Endothelial cell of umbilical vein (primary cell): ENCODE results near the gene ANGPT4. TPM values are rescaled to one million over a fixed set of nuclear protein-coding genes. Genes with fewer than 3 reads are reported as not detected.

ENCODE experiments used
- BruUV-seq: library from RNA; stranded (reverse); fragments of 400-500 nt; replicated peaks from 2 replicates; lab custom pipeline; 2021; lab: Mats Ljungman, UMichigan
- CTCF ChIA-PET: fragments of 300-600, 350-600 bp; sonication (Branson Sonifier 250); formaldehyde crosslinking; loops from one replicate; lab custom pipeline; 2021; ENCODE audit warnings: antibody characterized with exemption, inconsistent platforms; lab: Charles Lee
- POLR2A ChIA-PET: fragments of 300-600, 350-600 bp; sonication (Branson Sonifier 250); formaldehyde crosslinking; loops from one replicate; lab custom pipeline; 2021; ENCODE audit warnings: antibody characterized with exemption, inconsistent platforms; lab: Charles Lee
- DNase-seq: peaks from one replicate; pipeline ENCODE4 v3.0.0-alpha.2; 2011; ENCODE audit warnings: low read depth, low spot score
- FAIRE-seq: peaks from 2 replicates; lab custom pipeline; 2011; peaks lifted over from hg19 to GRCh38; lab: Jason Lieb, UNC
- H2AFZ ChIP-seq: 2 replicates; pipeline ENCODE4 v1.6.0; 2012; ENCODE audit warnings: low read depth, low read length, control low read depth, inconsistent platforms
- H3K27ac ChIP-seq: 2 replicates; pipeline ENCODE4 v1.5.1; 2011; ENCODE audit warnings: low read depth, mild to moderate bottlenecking, control low read depth, low read length, moderate library complexity; ENCODE audit not compliant: insufficient read depth
- H3K27me3 ChIP-seq, 2 experiments: 2 replicates each; pipeline versions ENCODE4 v1.6.0 to v1.6.1; 2011; ENCODE audit warnings: low read length in 2 of 2, mixed read lengths in 1 of 2; ENCODE audit not compliant: control insufficient read depth in 2 of 2, insufficient read depth in 2 of 2
- H3K36me3 ChIP-seq, 2 experiments: 2 replicates in 1 of 2; 3 replicates in 1 of 2; pipeline ENCODE4 v1.5.1; 2011; ENCODE audit warnings: low read length in 2 of 2, mild to moderate bottlenecking in 1 of 2, moderate library complexity in 1 of 2; ENCODE audit not compliant: control insufficient read depth in 2 of 2, insufficient read depth in 2 of 2; ENCODE audit errors: extremely low read depth in 1 of 2
- H3K4me1 ChIP-seq: 3 replicates; pipeline ENCODE4 v1.5.1; 2011; ENCODE audit warnings: mild to moderate bottlenecking, low read length; ENCODE audit not compliant: control insufficient read depth, insufficient read depth; ENCODE audit errors: extremely low read depth
- H3K4me2 ChIP-seq: 2 replicates; pipeline ENCODE4 v1.6.1; 2011; ENCODE audit warnings: low read length, control low read depth, mixed read lengths; ENCODE audit not compliant: insufficient read depth
- H3K4me3 ChIP-seq, 3 experiments: fragments of 200-600 bp in 1 of 3; sonication (generic), shearing (Covaris generic) in 1 of 3; replicated peaks in 1 of 3; 2 replicates each; pipeline ENCODE4 v1.5.1; 2011 to 2016; ENCODE audit warnings: control low read depth in 3 of 3, low read length in 3 of 3, mild to moderate bottlenecking in 2 of 3, inconsistent platforms in 1 of 3, low read depth in 1 of 3, moderate library complexity in 1 of 3; ENCODE audit not compliant: insufficient read depth in 1 of 3
- H3K79me2 ChIP-seq: 2 replicates; pipeline ENCODE4 v1.6.0; 2012; ENCODE audit warnings: low read length, inconsistent platforms; ENCODE audit not compliant: control insufficient read depth, insufficient read depth
- H3K9ac ChIP-seq: replicated peaks from 2 replicates; pipeline ENCODE3; 2011; ENCODE audit warnings: low read length, control low read depth; ENCODE audit not compliant: insufficient read depth; ENCODE audit errors: extremely low read depth
- H3K9me1 ChIP-seq: replicated peaks from 3 replicates; pipeline ENCODE4 v1.6.0; 2011; ENCODE audit warnings: mild to moderate bottlenecking, low read length; ENCODE audit not compliant: control insufficient read depth, insufficient read depth; ENCODE audit errors: extremely low read depth
- H3K9me3 ChIP-seq: replicated peaks from 2 replicates; pipeline ENCODE4 v1.5.1; 2012; ENCODE audit warnings: low read length, inconsistent platforms; ENCODE audit not compliant: control insufficient read depth, insufficient read depth
- H4K20me1 ChIP-seq: replicated peaks from 2 replicates; pipeline ENCODE3; 2011; ENCODE audit warnings: mild to moderate bottlenecking, low read length; ENCODE audit not compliant: control insufficient read depth, insufficient read depth; ENCODE audit errors: extremely low read depth
- EZH2 ChIP-seq: IDR thresholded peaks from 2 replicates; pipeline ENCODE4 v1.6.1; 2012; ENCODE audit warnings: borderline replicate concordance, low read depth, mild to moderate bottlenecking, moderate library complexity, low read length, inconsistent platforms; ENCODE audit not compliant: severe bottlenecking
- FOS ChIP-seq: IDR thresholded peaks from 2 replicates; pipeline ENCODE4 v1.6.1; 2011; ENCODE audit warnings: mild to moderate bottlenecking, low read length, moderate library complexity, borderline replicate concordance; ENCODE audit not compliant: insufficient read depth
- GATA2 ChIP-seq: IDR thresholded peaks from 2 replicates; pipeline ENCODE4 v1.7.0; 2011; ENCODE audit warnings: low read depth, mild to moderate bottlenecking, moderate library complexity, mixed read lengths, low read length; ENCODE audit not compliant: insufficient read length, insufficient read depth
- JUN ChIP-seq: IDR thresholded peaks from 2 replicates; pipeline ENCODE4 v1.6.1; 2011; ENCODE audit warnings: borderline replicate concordance, low read depth; ENCODE audit not compliant: insufficient read length, insufficient read depth
- MAX ChIP-seq: IDR thresholded peaks from 2 replicates; pipeline ENCODE4 v1.6.1; 2011; ENCODE audit not compliant: insufficient read depth, insufficient read length
- MYC ChIP-seq: IDR thresholded peaks from one replicate; pipeline ENCODE4 v1.6.1; 2011; ENCODE audit warnings: mild to moderate bottlenecking, low read depth, low read length
- POLR2A ChIP-seq: IDR thresholded peaks from 2 replicates; pipeline ENCODE4 v1.6.1; 2012; ENCODE audit warnings: low read depth, mild to moderate bottlenecking, control low read depth, low read length
- POLR2AphosphoS5 ChIP-seq: IDR thresholded peaks from 2 replicates; pipeline ENCODE4 v1.6.1; 2012; ENCODE audit warnings: low read depth, mild to moderate bottlenecking, control low read depth, low read length, moderate library complexity; ENCODE audit not compliant: insufficient read depth
- dilution Hi-C: fragments of 300-500 bp; cut with MboI; formaldehyde crosslinking; loops from one replicate; pipeline ENCODE4 v1.15.0; 2019; ENCODE audit warnings: low sequenced_read_pairs; ENCODE audit not compliant: extremely low pct_ligation_motif_present
- intact Hi-C: fragments of 100-400 bp; cut with micrococcal nuclease; formaldehyde crosslinking; loops from one replicate; pipeline ENCODE4 v1.10.0; 2022
- polyA plus RNA-seq, 4 experiments: library from polyadenylated mRNA; depleted of rRNA in 3 of 4; stranded (reverse) in 3 of 4; unstranded in 1 of 4; fragments of >200 nt; gene quantifications; 2 replicates each; pipeline versions ENCODE4 v1.2.1 to v1.2.3, GENCODE V29; 2011 to 2012; ENCODE audit warnings: missing spikeins in 1 of 4
- total RNA-seq: library from RNA; stranded (reverse); gene quantifications from 2 replicates; pipeline ENCODE4 v1.2.3, GENCODE V29; 2021
- TF ChIP-seq, protein P1 (sequence below), 2 donors: IDR thresholded peaks; 1 replicate in 1 of 2; 2 replicates in 1 of 2; pipeline ENCODE4 v1.5.1; 2011; ENCODE audit warnings: low read length in 2 of 2, mild to moderate bottlenecking in 2 of 2, moderate library complexity in 2 of 2, control low read depth in 1 of 2, inconsistent platforms in 1 of 2, low read depth in 1 of 2; ENCODE audit not compliant: insufficient read depth in 1 of 2; ENCODE audit errors: extremely low read depth in 1 of 2

Gene ANGPT4
- total and polyA plus RNA-seq, 2 donors (not counting 3 experiments of a cell fraction or from before 2014, with no cell fraction given), result not detected

GRCh38 chr20:944774-945410 is 28.8 kb upstream of the ANGPT4 start:
- POLR2A ChIA-PET, result no interaction called here
- dilution Hi-C loops (no loop called here), intact Hi-C loops (no loop called here)
- Histone ChIP-seq H3K4me3 (no peak overlapping the region), H3K27ac (no peak overlapping the region), H3K36me3 (no peaks in the 10 kb centered on the region), H3K9ac (no peak overlapping the region), H3K4me2 (no peak overlapping the region), H3K9me3 (no peaks in the 10 kb centered on the region), H3K27me3 (peaks cover 0 to 5% of the 10 kb centered on the region in 2 experiments), H4K20me1 (no peaks in the 10 kb centered on the region), H3K79me2 (no peaks in the 10 kb centered on the region), H3K9me1 (no peaks in the 10 kb centered on the region), H2AFZ (no peak overlapping the region), H3K4me1 (no peaks in the 10 kb centered on the region)
- no TSS peak for BruUV-seq
- FAIRE-seq, result no peak
- CTCF ChIA-PET, result interaction anchor here (3.4 kb wide), 1 partner anchor 11 kb away, joined by 10 read pairs; no protein-coding TSS in a partner anchor
- no peak for TF ChIP-seq JUN
- TF ChIP-seq, protein P1, sequence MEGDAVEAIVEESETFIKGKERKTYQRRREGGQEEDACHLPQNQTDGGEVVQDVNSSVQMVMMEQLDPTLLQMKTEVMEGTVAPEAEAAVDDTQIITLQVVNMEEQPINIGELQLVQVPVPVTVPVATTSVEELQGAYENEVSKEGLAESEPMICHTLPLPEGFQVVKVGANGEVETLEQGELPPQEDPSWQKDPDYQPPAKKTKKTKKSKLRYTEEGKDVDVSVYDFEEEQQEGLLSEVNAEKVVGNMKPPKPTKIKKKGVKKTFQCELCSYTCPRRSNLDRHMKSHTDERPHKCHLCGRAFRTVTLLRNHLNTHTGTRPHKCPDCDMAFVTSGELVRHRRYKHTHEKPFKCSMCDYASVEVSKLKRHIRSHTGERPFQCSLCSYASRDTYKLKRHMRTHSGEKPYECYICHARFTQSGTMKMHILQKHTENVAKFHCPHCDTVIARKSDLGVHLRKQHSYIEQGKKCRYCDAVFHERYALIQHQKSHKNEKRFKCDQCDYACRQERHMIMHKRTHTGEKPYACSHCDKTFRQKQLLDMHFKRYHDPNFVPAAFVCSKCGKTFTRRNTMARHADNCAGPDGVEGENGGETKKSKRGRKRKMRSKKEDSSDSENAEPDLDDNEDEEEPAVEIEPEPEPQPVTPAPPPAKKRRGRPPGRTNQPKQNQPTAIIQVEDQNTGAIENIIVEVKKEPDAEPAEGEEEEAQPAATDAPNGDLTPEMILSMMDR (IDR thresholded peaks at IDR 0.05; ENCODE audit: extremely low read depth in 1 of 2, insufficient read depth in 1 of 2, low read depth in 1 of 2, low read length in 2 of 2), result no peak
- TF ChIP-seq POLR2A, result no peak
- TF ChIP-seq GATA2, result no peak
- no peak for TF ChIP-seq FOS
- TF ChIP-seq MAX, result no peak
- TF ChIP-seq EZH2, result no peak
- no peak for TF ChIP-seq POLR2AphosphoS5
- TF ChIP-seq MYC, result no peak
- no peak for DNase-seq
